Measurements from ENCODE around the gene ZNF319. TPM values are rescaled to one million over a fixed set of nuclear protein-coding genes. Genes with fewer than 3 reads are reported as not detected.

ZNF319 gene
- total and polyA plus RNA-seq, 2 of the 4 experiments (the other 2 are of a cell fraction), result 0.90 to 6.3 TPM

GRCh38 chr16:57981636-57982035 lies 18.8 kb downstream of the ZNF319 start:
- POLR2A ChIA-PET (ENCODE audit: unreplicated experiment), result no interaction called here
- 100% methylated on average over 3 of the region's 7 CpGs; no CpG with 5 or more reads in 1 of the 2 experiments for WGBS, 2 experiments (ENCODE audit: extremely low coverage in 2 of 2, insufficient read length in 1 of 2)
- H2AK9ac ChIP-seq (replicated peaks; ENCODE audit: low read depth, low read length, poor library complexity), result no peak overlapping the region
- no peak overlapping the region for H3K4me2 ChIP-seq (ENCODE audit: low read depth, low read length)
- H2AFZ ChIP-seq (replicated peaks; ENCODE audit: low read length, poor library complexity), result no peak overlapping the region
- no peak overlapping the region for H3K23ac ChIP-seq (ENCODE audit: low read depth, low read length)
- dilution Hi-C loops (cut with HindIII; ENCODE audit: low sequenced_read_pairs, unreplicated experiment), result no loop called here
- no peak overlapping the region for H3K4ac ChIP-seq (ENCODE audit: low read depth, low read length)
- no peak overlapping the region for H2BK5ac ChIP-seq (ENCODE audit: low read depth, low read length, poor library complexity, severe bottlenecking)
- no peak overlapping the region for H3K27ac ChIP-seq (ENCODE audit: insufficient read depth, low read length)
- no peak overlapping the region for H3K9ac ChIP-seq (ENCODE audit: low read depth, low read length)
- no peaks in the 10 kb centered on the region; the same call in 1 of the 2 replicates for H4K20me1 ChIP-seq (ENCODE audit: insufficient read depth, low read length)
- H3K56ac ChIP-seq (ENCODE audit: extremely low read depth, insufficient read depth, low read length), result no peak overlapping the region
- TF ChIP-seq RFX5 (IDR thresholded peaks at IDR 0.05; ENCODE audit: low read depth, low read length), result no peak
- H2BK15ac ChIP-seq (ENCODE audit: low read depth, low read length), result no peak overlapping the region
- H3K27me3 ChIP-seq (ENCODE audit: control insufficient read depth, insufficient read depth, low read length), result peaks cover 42% of the 10 kb centered on the region
- H2BK120ac ChIP-seq (ENCODE audit: low read depth, low read length), result no peak overlapping the region
- ATAC-seq (ENCODE audit: low read depth), result no peak
- in situ Hi-C loops (cut with MboI; ENCODE audit: low sequenced_read_pairs), result no loop called here
- no peaks in the 10 kb centered on the region for H3K9me1 ChIP-seq (ENCODE audit: insufficient read depth, low read length)
- H2BK20ac ChIP-seq (ENCODE audit: low read depth, low read length), result no peak overlapping the region
- no peak overlapping the region for H2AK5ac ChIP-seq (ENCODE audit: low read depth, low read length)
- H3K36me3 ChIP-seq (ENCODE audit: control insufficient read depth, insufficient read depth, low read length), result no peaks in the 10 kb centered on the region
- no peak overlapping the region for H4K8ac ChIP-seq (ENCODE audit: low read depth in 2 of 2, low read length in 2 of 2)
- no TSS peak for BruUV-seq (replicated peaks)
- intact Hi-C loops (cut with micrococcal nuclease), result no loop called here
- no peak for DNase-seq
- H4K5ac ChIP-seq (ENCODE audit: low read depth, low read length), result no peak overlapping the region
- no peak overlapping the region for H3K14ac ChIP-seq (replicated peaks; ENCODE audit: low read depth, low read length)
- H3K18ac ChIP-seq (ENCODE audit: low read depth, low read length), result no peak overlapping the region
- no peaks in the 10 kb centered on the region for H3K79me1 ChIP-seq (ENCODE audit: low read depth in 1 of 2, low read length in 2 of 2)
- CTCF ChIA-PET, result no interaction called here
- no peak overlapping the region for H3K4me3 ChIP-seq (ENCODE audit: insufficient read depth, low read depth, low read length)
- H3K4me1 ChIP-seq (ENCODE audit: control insufficient read depth, insufficient read depth, low read length), result peaks cover 2% of the 10 kb centered on the region; the same call in 1 of the 2 replicates
- H4K91ac ChIP-seq (ENCODE audit: insufficient read depth, low read depth, low read length), result no peak overlapping the region
- no peaks in the 10 kb centered on the region for H3K9me3 ChIP-seq (ENCODE audit: control insufficient read depth, insufficient read depth, low read length)
